CD4-positive, CD25-positive, alpha-beta regulatory T cell (primary cell): ENCODE measurements around the gene HOXB9. TPM values are rescaled to one million over a fixed set of nuclear protein-coding genes. Genes with fewer than 3 reads are reported as not detected.

Experiments
- ATAC-seq, 2 donors: fragments of 150-1000 bp; cut with Tn5 transposase; one replicate each; pipeline ENCODE4 v1.10.0; 2021; ENCODE audit warnings: low read depth in 2 of 2, moderate number of reproducible peaks in 2 of 2, moderate library complexity in 1 of 2
- DNase-seq, 3 donors: peaks; one replicate each; pipeline versions ENCODE4 v3.0.0 to v3.0.0-alpha.2; 2012 to 2022; ENCODE audit warnings: mixed read lengths in 1 of 3
- H3K27ac ChIP-seq: one replicate; pipeline ENCODE4 v1.7.0; 2013; ENCODE audit warnings: mild to moderate bottlenecking, low read length; ENCODE audit not compliant: insufficient read depth, poor library complexity, severe bottlenecking
- H3K27me3 ChIP-seq: one replicate; pipeline ENCODE4 v1.7.0; 2013; ENCODE audit warnings: low read length; ENCODE audit not compliant: control insufficient read depth, insufficient read depth
- H3K36me3 ChIP-seq: one replicate; pipeline ENCODE4 v1.7.0; 2013; ENCODE audit warnings: mild to moderate bottlenecking, low read length, moderate library complexity; ENCODE audit not compliant: control insufficient read depth, insufficient read depth
- H3K4me1 ChIP-seq: 2 replicates; pipeline ENCODE4 v1.7.0; 2013; ENCODE audit warnings: mild to moderate bottlenecking, low read length; ENCODE audit not compliant: insufficient read depth, control insufficient read depth, poor library complexity, severe bottlenecking
- H3K4me3 ChIP-seq: one replicate; pipeline ENCODE4 v1.7.0; 2013; ENCODE audit warnings: low read depth, mild to moderate bottlenecking, low read length, moderate library complexity
- H3K9me3 ChIP-seq, 2 experiments: 1 replicate in 1 of 2; 2 replicates in 1 of 2; pipeline ENCODE4 v1.7.0; 2013; ENCODE audit warnings: low read length in 2 of 2, mild to moderate bottlenecking in 1 of 2, moderate library complexity in 1 of 2; ENCODE audit not compliant: control insufficient read depth in 2 of 2
- H3K27ac Mint-ChIP-seq, 3 donors: one replicate each; pipeline ENCODE4 v1.8.0; 2020 to 2022; ENCODE audit warnings: mild to moderate bottlenecking in 3 of 3, mixed read lengths in 3 of 3, moderate library complexity in 2 of 3
- H3K27me3 Mint-ChIP-seq: one replicate; pipeline ENCODE4 v1.8.0; 2022; ENCODE audit warnings: mild to moderate bottlenecking, mixed read lengths
- H3K36me3 Mint-ChIP-seq: one replicate; pipeline ENCODE4 v1.8.0; 2020; ENCODE audit warnings: mixed read lengths
- H3K4me1 Mint-ChIP-seq, 4 donors: one replicate each; pipeline ENCODE4 v1.8.0; 2020 to 2022; ENCODE audit warnings: mixed read lengths in 4 of 4, mild to moderate bottlenecking in 1 of 4
- H3K4me3 Mint-ChIP-seq, 4 donors: one replicate each; pipeline ENCODE4 v1.8.0; 2020 to 2022; ENCODE audit warnings: mild to moderate bottlenecking in 4 of 4, mixed read lengths in 4 of 4, moderate library complexity in 3 of 4
- H3K9me3 Mint-ChIP-seq, 7 donors: one replicate each; pipeline ENCODE4 v1.8.0; 2020 to 2022; ENCODE audit warnings: mixed read lengths in 7 of 7, mild to moderate bottlenecking in 3 of 7, moderate library complexity in 2 of 7
- polyA plus RNA-seq, 4 donors: library from polyadenylated mRNA; unstranded; fragments of 300-500 nt; fragmentation: Illumina TruSeq; gene quantifications; one replicate each; pipeline ENCODE4 v1.2.3, GENCODE V29; 2021
- total RNA-seq: library from RNA; stranded (reverse); gene quantifications from one replicate; pipeline ENCODE4 v1.2.3, GENCODE V29; 2022

HOXB9 gene
- total and polyA plus RNA-seq, 5 donors from 2014 or later, result 0.25 TPM; not detected in 4

GRCh38 chr17:48599354-48599753 is 26.8 kb downstream of the HOXB9 start:
- H3K27me3 ChIP-seq, result peaks cover 61% of the 10 kb centered on the region
- Mint-ChIP-seq H3K27ac (no peak overlapping the region), H3K27me3 (peaks cover 94% of the 10 kb centered on the region), H3K9me3 (peaks cover 0 to 3% (median 0%) of the 10 kb centered on the region in 7 donors), H3K36me3 (peaks cover 3% of the 10 kb centered on the region), H3K4me3 (peak overlapping the region in 1 of 4 donors; percentile 42), H3K4me1 (peaks cover 13 to 49% (median 28%) of the 10 kb centered on the region in 4 donors)
- H3K36me3 ChIP-seq, result no peaks in the 10 kb centered on the region
- H3K4me1 ChIP-seq, result peaks cover 51% of the 10 kb centered on the region
- no peak overlapping the region for H3K4me3 ChIP-seq
- no peaks in the 10 kb centered on the region for H3K9me3 ChIP-seq
- no peak for ATAC-seq
- DNase-seq, result no peak
- no peak overlapping the region for H3K27ac ChIP-seq

- peaks cover 61% of the 10 kb centered on the region for H3K27me3 ChIP-seq
- no peak overlapping the region for H3K4me3 ChIP-seq
- H3K36me3 Mint-ChIP-seq, result peaks cover 3% of the 10 kb centered on the region
- peaks cover 0 to 3% (median 0%) of the 10 kb centered on the region in 7 donors for H3K9me3 Mint-ChIP-seq
- no peaks in the 10 kb centered on the region for H3K36me3 ChIP-seq
- H3K27me3 Mint-ChIP-seq, result peaks cover 88% of the 10 kb centered on the region
- H3K4me1 Mint-ChIP-seq, result peaks cover 13 to 52% (median 28%) of the 10 kb centered on the region in 4 donors
- peak overlapping the region; percentile 33 to 89 (median 80) for H3K4me3 Mint-ChIP-seq
- no peak overlapping the region for H3K27ac ChIP-seq
- DNase-seq, result no peak
- ATAC-seq, result no peak
- H3K27ac Mint-ChIP-seq, result no peak overlapping the region
- H3K9me3 ChIP-seq, result no peaks in the 10 kb centered on the region
- peaks cover 49% of the 10 kb centered on the region for H3K4me1 ChIP-seq
Measured at GRCh38 chr17:48598736-48599135, 27.4 kb downstream of the HOXB9 start.

- peaks cover 55% of the 10 kb centered on the region for H3K27me3 ChIP-seq
- H3K4me1 ChIP-seq, result peaks cover 52% of the 10 kb centered on the region
- no peaks in the 10 kb centered on the region for H3K9me3 ChIP-seq
- H3K27ac ChIP-seq, result no peak overlapping the region
- peak overlapping the region; percentile 19 for H3K4me3 ChIP-seq
- H3K27me3 Mint-ChIP-seq, result peaks cover 88% of the 10 kb centered on the region
- ATAC-seq, result peak; percentile 45 to 48
- peak overlapping the region; percentile 73 to 89 (median 80) for H3K4me3 Mint-ChIP-seq
- peak in 1 of 3 donors; percentile 61 for DNase-seq
- H3K4me1 Mint-ChIP-seq, result peaks cover 14 to 52% (median 31%) of the 10 kb centered on the region in 4 donors
- H3K27ac Mint-ChIP-seq, result peak overlapping the region in 1 of 3 donors; percentile 74
- peaks cover 0 to 3% (median 0%) of the 10 kb centered on the region in 7 donors for H3K9me3 Mint-ChIP-seq
- peaks cover 3% of the 10 kb centered on the region for H3K36me3 Mint-ChIP-seq
- no peaks in the 10 kb centered on the region for H3K36me3 ChIP-seq
Measured at GRCh38 chr17:48597778-48598631, 28.2 kb downstream of the HOXB9 start.

- H3K4me1 ChIP-seq, result peaks cover 52% of the 10 kb centered on the region
- H3K9me3 ChIP-seq, result no peaks in the 10 kb centered on the region
- Mint-ChIP-seq H3K9me3 (peaks cover 0 to 3% (median 0%) of the 10 kb centered on the region in 7 donors), H3K36me3 (peaks cover 3% of the 10 kb centered on the region), H3K27ac (peak overlapping the region in 1 of 3 donors; percentile 74), H3K4me1 (peaks cover 10 to 52% (median 34%) of the 10 kb centered on the region in 4 donors), H3K4me3 (peak overlapping the region; percentile 73 to 89 (median 80)), H3K27me3 (peaks cover 88% of the 10 kb centered on the region)
- ATAC-seq, result no peak
- H3K27ac ChIP-seq, result no peak overlapping the region
- H3K4me3 ChIP-seq, result no peak overlapping the region
- H3K27me3 ChIP-seq, result peaks cover 54% of the 10 kb centered on the region
- no peaks in the 10 kb centered on the region for H3K36me3 ChIP-seq
- no peak for DNase-seq
Measured at GRCh38 chr17:48597528-48597777, 28.7 kb downstream of the HOXB9 start.

- Histone ChIP-seq H3K4me1 (peaks cover 50% of the 10 kb centered on the region), H3K9me3 (no peaks in the 10 kb centered on the region), H3K27ac (no peak overlapping the region), H3K4me3 (no peak overlapping the region), H3K27me3 (peaks cover 52% of the 10 kb centered on the region), H3K36me3 (no peaks in the 10 kb centered on the region)
- DNase-seq (no peak), ATAC-seq (no peak)
- peaks cover 8 to 52% (median 33%) of the 10 kb centered on the region in 4 donors for H3K4me1 Mint-ChIP-seq
- H3K27me3 Mint-ChIP-seq, result peaks cover 88% of the 10 kb centered on the region
- no peak overlapping the region for H3K27ac Mint-ChIP-seq
- H3K36me3 Mint-ChIP-seq, result peaks cover 3% of the 10 kb centered on the region
- H3K4me3 Mint-ChIP-seq, result peak overlapping the region; percentile 73 to 91 (median 82)
- H3K9me3 Mint-ChIP-seq, result peaks cover 0 to 3% (median 0%) of the 10 kb centered on the region in 7 donors
Measured at GRCh38 chr17:48596735-48597527, 29.2 kb downstream of the HOXB9 start.

- Histone ChIP-seq H3K36me3 (no peaks in the 10 kb centered on the region), H3K4me1 (peaks cover 44% of the 10 kb centered on the region), H3K27me3 (peaks cover 53% of the 10 kb centered on the region), H3K27ac (no peak overlapping the region), H3K4me3 (no peak overlapping the region), H3K9me3 (no peaks in the 10 kb centered on the region)
- no peak overlapping the region for H3K27ac Mint-ChIP-seq
- DNase-seq, result peak in 1 of 3 donors; percentile 51
- peaks cover 0 to 2% (median 0%) of the 10 kb centered on the region in 7 donors for H3K9me3 Mint-ChIP-seq
- H3K27me3 Mint-ChIP-seq, result peaks cover 88% of the 10 kb centered on the region
- H3K4me3 Mint-ChIP-seq, result peak overlapping the region; percentile 73 to 91 (median 82)
- peaks cover 3% of the 10 kb centered on the region for H3K36me3 Mint-ChIP-seq
- peaks cover 8 to 52% (median 36%) of the 10 kb centered on the region in 4 donors for H3K4me1 Mint-ChIP-seq
- ATAC-seq, result no peak
Measured at GRCh38 chr17:48596000-48596734, 30.0 kb downstream of the HOXB9 start.

GRCh38 chr17:48595278-48595999 is 30.7 kb downstream of the HOXB9 start:
- Mint-ChIP-seq H3K27ac (no peak overlapping the region), H3K9me3 (no peaks in the 10 kb centered on the region), H3K4me1 (peaks cover 8 to 52% (median 36%) of the 10 kb centered on the region in 4 donors), H3K4me3 (peak overlapping the region in 3 of 4 donors; percentile 6 to 57 (median 42)), H3K36me3 (peaks cover under 1% of the 10 kb centered on the region), H3K27me3 (peaks cover 88% of the 10 kb centered on the region)
- no peaks in the 10 kb centered on the region for H3K36me3 ChIP-seq
- H3K27me3 ChIP-seq, result peaks cover 50% of the 10 kb centered on the region
- H3K4me1 ChIP-seq, result peaks cover 44% of the 10 kb centered on the region
- H3K27ac ChIP-seq, result no peak overlapping the region
- no peak for DNase-seq
- no peak for ATAC-seq
- no peaks in the 10 kb centered on the region for H3K9me3 ChIP-seq
- H3K4me3 ChIP-seq, result no peak overlapping the region
